ENCODE data around the gene ATP12A. TPM values are rescaled to one million over a fixed set of nuclear protein-coding genes. Genes with fewer than 3 reads are reported as not detected.
"Not testable (repeated sequence)": the region's sequence is repeated elsewhere in the genome, so short reads cannot be mapped to it uniquely, and the experiment has no call there.

Gene ATP12A
- total RNA-seq, 1 experiment from 2014 or later = not detected

GRCh38 chr13:24716011-24716410 lies 35.8 kb downstream of the ATP12A start:
- no peak for DNase-seq (ENCODE audit: low read depth in 1 of 2, low spot score in 2 of 2)
- Histone ChIP-seq H3K9me3 (replicated peaks) (no peaks in the 10 kb centered on the region), H3K27ac (no peak overlapping the region), H3K4me3 (no peak overlapping the region), H3K4me1 (replicated peaks) (no peaks in the 10 kb centered on the region), H3K36me3 (no peaks in the 10 kb centered on the region), H3K27me3 (replicated peaks) (no peaks in the 10 kb centered on the region)

DNA sequence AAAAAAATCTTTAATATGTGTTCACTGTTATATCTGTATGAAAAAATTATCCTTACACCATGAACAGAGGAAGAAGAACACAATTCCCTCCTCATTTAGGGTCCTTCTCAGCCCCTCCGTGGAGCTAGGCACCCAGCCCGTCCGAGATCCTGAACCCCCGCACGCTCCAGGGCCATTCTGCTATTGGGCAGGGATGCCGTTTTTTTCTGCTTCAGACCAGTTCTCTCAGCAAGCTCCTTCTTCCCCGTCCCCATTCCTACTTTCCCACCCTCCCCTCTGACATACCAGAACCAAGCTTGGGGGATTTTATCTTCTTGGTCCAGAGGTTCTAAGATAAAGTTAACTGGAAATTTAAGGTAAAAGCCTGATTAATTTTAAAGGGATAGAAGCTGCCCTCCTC lies 36.2 kb downstream of the ATP12A start:
- no peaks in the 10 kb centered on the region for H3K9me3 ChIP-seq (replicated peaks)
- H3K4me1 ChIP-seq (replicated peaks) = no peaks in the 10 kb centered on the region
- H3K36me3 ChIP-seq = no peaks in the 10 kb centered on the region
- no peak overlapping the region for H3K27ac ChIP-seq
- no peak for DNase-seq (ENCODE audit: low read depth in 1 of 2, low spot score in 2 of 2)
- no peaks in the 10 kb centered on the region for H3K27me3 ChIP-seq (replicated peaks)
- no peak overlapping the region for H3K4me3 ChIP-seq

GRCh38 chr13:24717217-24717616 lies 37.0 kb downstream of the ATP12A start:
- Histone ChIP-seq H3K27ac (no peak overlapping the region), H3K4me1 (replicated peaks) (no peaks in the 10 kb centered on the region), H3K4me3 (no peak overlapping the region), H3K27me3 (replicated peaks) (no peaks in the 10 kb centered on the region), H3K36me3 (no peaks in the 10 kb centered on the region), H3K9me3 (replicated peaks) (no peaks in the 10 kb centered on the region)
- no peak for DNase-seq (ENCODE audit: low read depth in 1 of 2, low spot score in 2 of 2)

GRCh38 chr13:24718192-24718965 lies 38.2 kb downstream of the ATP12A start:
- no peak for DNase-seq (ENCODE audit: low read depth in 1 of 2, low spot score in 2 of 2)
- Histone ChIP-seq H3K4me1 (replicated peaks) (no peaks in the 10 kb centered on the region), H3K27ac (no peak overlapping the region), H3K9me3 (replicated peaks) (no peaks in the 10 kb centered on the region), H3K36me3 (no peaks in the 10 kb centered on the region), H3K4me3 (no peak overlapping the region), H3K27me3 (replicated peaks) (no peaks in the 10 kb centered on the region)

- H3K4me3 ChIP-seq = no peak overlapping the region
Measured at GRCh38 chr13:24719139-24719538, 38.9 kb downstream of the ATP12A start.

GRCh38 chr13:24723206-24723605 lies 43.0 kb downstream of the ATP12A start:
- Histone ChIP-seq H3K27ac (no peak overlapping the region), H3K27me3 (replicated peaks) (no peaks in the 10 kb centered on the region), H3K9me3 (replicated peaks) (no peaks in the 10 kb centered on the region), H3K4me1 (replicated peaks) (no peaks in the 10 kb centered on the region), H3K4me3 (no peak overlapping the region), H3K36me3 (no peaks in the 10 kb centered on the region)
- no peak for DNase-seq (ENCODE audit: low read depth in 1 of 2, low spot score in 2 of 2)

More at GRCh38 chr13:24719139-24719538, 38.9 kb downstream of the ATP12A start:
- Histone ChIP-seq H3K36me3 (no peaks in the 10 kb centered on the region), H3K27me3 (replicated peaks) (no peaks in the 10 kb centered on the region), H3K9me3 (replicated peaks) (no peaks in the 10 kb centered on the region), H3K4me1 (replicated peaks) (no peaks in the 10 kb centered on the region), H3K27ac (no peak overlapping the region)
- no peak for DNase-seq (ENCODE audit: low read depth in 1 of 2, low spot score in 2 of 2)

GRCh38 chr13:24724714-24725113 lies 44.5 kb downstream of the ATP12A start:
- Histone ChIP-seq H3K4me3 (no peak overlapping the region), H3K27me3 (replicated peaks) (no peaks in the 10 kb centered on the region), H3K36me3 (no peaks in the 10 kb centered on the region), H3K9me3 (replicated peaks) (no peaks in the 10 kb centered on the region), H3K4me1 (replicated peaks) (no peaks in the 10 kb centered on the region), H3K27ac (no peak overlapping the region)
- no peak for DNase-seq (ENCODE audit: low read depth in 1 of 2, low spot score in 2 of 2)

- no peaks in the 10 kb centered on the region for H3K36me3 ChIP-seq
- H3K9me3 ChIP-seq (replicated peaks) = no peaks in the 10 kb centered on the region
- H3K27me3 ChIP-seq (replicated peaks) = no peaks in the 10 kb centered on the region
- no peak overlapping the region for H3K4me3 ChIP-seq
- no peak for DNase-seq (ENCODE audit: low read depth in 1 of 2, low spot score in 2 of 2)
- no peaks in the 10 kb centered on the region for H3K4me1 ChIP-seq (replicated peaks)
- H3K27ac ChIP-seq = no peak overlapping the region
Measured at GRCh38 chr13:24725379-24725778, 45.2 kb downstream of the ATP12A start.

- DNase-seq (ENCODE audit: low read depth in 1 of 2, low spot score in 2 of 2) = peak; percentile 30 to 62
- Histone ChIP-seq H3K9me3 (replicated peaks) (no peaks in the 10 kb centered on the region), H3K27ac (no peak overlapping the region), H3K27me3 (replicated peaks) (no peaks in the 10 kb centered on the region), H3K4me1 (replicated peaks) (no peaks in the 10 kb centered on the region), H3K4me3 (no peak overlapping the region), H3K36me3 (no peaks in the 10 kb centered on the region)
Measured at GRCh38 chr13:24727731-24728601, 47.8 kb downstream of the ATP12A start.

DNA sequence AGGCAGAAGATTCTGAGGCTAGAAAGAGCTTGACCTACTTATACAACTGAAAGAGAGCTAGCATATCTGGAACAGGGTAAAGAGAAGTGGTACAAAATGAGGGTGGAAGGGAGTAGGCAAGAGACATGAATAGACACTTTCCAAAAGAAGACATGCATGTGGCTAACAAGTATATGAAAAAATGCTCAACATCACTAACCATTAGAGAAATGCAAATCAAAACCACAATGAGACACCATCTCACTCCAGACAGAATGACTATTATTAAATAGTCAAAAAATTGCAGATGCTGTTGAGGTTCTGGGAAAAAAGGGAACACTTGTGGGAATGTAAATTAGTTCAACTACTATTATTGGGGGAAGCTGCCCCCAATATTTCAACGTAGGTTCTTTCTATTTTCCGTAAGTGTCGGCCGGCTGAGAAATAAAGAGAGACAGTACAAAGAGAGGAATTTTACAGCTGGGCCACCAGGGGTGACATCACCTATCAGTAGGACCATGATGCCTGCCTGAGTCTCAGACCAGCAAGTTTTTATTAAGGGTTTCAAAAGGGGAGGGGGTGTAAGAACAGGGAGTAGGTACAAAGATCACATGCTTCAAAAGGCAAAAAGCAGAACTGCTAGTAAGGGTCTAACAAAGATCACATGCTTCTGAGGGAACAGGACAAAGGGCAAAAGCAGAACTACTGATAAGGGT lies 50.8 kb downstream of the ATP12A start:
- not testable (repeated sequence) for H3K36me3 ChIP-seq; H3K27me3 ChIP-seq (replicated peaks); H3K4me3 ChIP-seq; H3K9me3 ChIP-seq (replicated peaks); H3K4me1 ChIP-seq (replicated peaks); H3K27ac ChIP-seq
- peak in 1 of 2 experiments; percentile 5 for DNase-seq (ENCODE audit: low read depth in 1 of 2, low spot score in 2 of 2)

GRCh38 chr13:24734950-24735349 lies 54.7 kb downstream of the ATP12A start:
- Histone ChIP-seq H3K27ac (no peak overlapping the region), H3K4me1 (replicated peaks) (no peaks in the 10 kb centered on the region), H3K9me3 (replicated peaks) (no peaks in the 10 kb centered on the region), H3K27me3 (replicated peaks) (no peaks in the 10 kb centered on the region), H3K36me3 (no peaks in the 10 kb centered on the region), H3K4me3 (no peak overlapping the region)
- DNase-seq (ENCODE audit: low read depth in 1 of 2, low spot score in 2 of 2) = no peak

- no peaks in the 10 kb centered on the region for H3K27me3 ChIP-seq (replicated peaks)
- no peak for DNase-seq (ENCODE audit: low read depth in 1 of 2, low spot score in 2 of 2)
- H3K4me3 ChIP-seq = no peak overlapping the region
- H3K36me3 ChIP-seq = no peaks in the 10 kb centered on the region
- no peak overlapping the region for H3K27ac ChIP-seq
- no peaks in the 10 kb centered on the region for H3K4me1 ChIP-seq (replicated peaks)
- H3K9me3 ChIP-seq (replicated peaks) = no peaks in the 10 kb centered on the region
Measured at GRCh38 chr13:24737042-24737441, 56.8 kb downstream of the ATP12A start.

DNA sequence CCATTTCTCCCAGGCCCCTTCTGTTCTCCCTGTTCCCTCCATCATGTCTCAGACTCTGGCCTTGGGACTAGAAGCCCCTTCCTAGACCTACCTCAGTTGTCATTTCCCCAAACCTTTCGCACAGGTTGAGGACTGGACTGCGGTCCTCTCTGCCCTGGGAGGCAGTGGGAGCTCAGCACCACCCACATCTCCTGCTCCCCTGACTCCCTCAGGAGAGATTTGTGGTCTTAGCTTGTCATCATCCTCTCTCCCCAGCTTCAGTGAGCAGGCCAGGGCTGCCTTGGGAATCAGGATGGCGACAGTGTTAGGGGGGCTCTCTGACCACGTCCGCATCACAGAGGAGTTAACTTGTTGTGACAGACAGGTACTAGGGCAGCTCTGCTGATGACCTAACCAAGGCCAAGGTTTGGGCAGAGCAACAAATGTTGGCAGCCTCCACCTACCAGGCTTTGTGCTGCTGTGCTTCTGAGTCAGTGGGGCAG lies 58.2 kb downstream of the ATP12A start:
- Histone ChIP-seq H3K36me3 (no peaks in the 10 kb centered on the region), H3K4me1 (replicated peaks) (no peaks in the 10 kb centered on the region), H3K9me3 (replicated peaks) (no peaks in the 10 kb centered on the region), H3K27me3 (replicated peaks) (no peaks in the 10 kb centered on the region), H3K4me3 (no peak overlapping the region), H3K27ac (no peak overlapping the region)
- DNase-seq (ENCODE audit: low read depth in 1 of 2, low spot score in 2 of 2) = no peak

Data from SJSA1 (cell line).